Brain microvascular endothelial cell (primary cell): ENCODE measurements around the gene DDX56.

Source experiments
- DNase-seq: peaks from one replicate; pipeline ENCODE4 v3.0.0-alpha.2; 2020
- H3K27ac ChIP-seq: fragments of 250-450 bp; sonication (Bioruptor Pico); 2 replicates; pipeline ENCODE4 v1.5.1; 2020; ENCODE audit warnings: mild to moderate bottlenecking, moderate library complexity
- H3K27me3 ChIP-seq: fragments of 250-450 bp; sonication (Bioruptor Pico); replicated peaks from 2 replicates; pipeline ENCODE4 v1.5.1; 2020; ENCODE audit warnings: mild to moderate bottlenecking
- H3K36me3 ChIP-seq: fragments of 250-450 bp; sonication (Bioruptor Pico); replicated peaks from 2 replicates; pipeline ENCODE4 v1.5.1; 2020; ENCODE audit warnings: mild to moderate bottlenecking
- H3K4me3 ChIP-seq: 2 replicates; pipeline ENCODE4 v1.5.1; 2011; ENCODE audit warnings: low read depth, mild to moderate bottlenecking, control low read depth, low read length, moderate library complexity
- CTCF ChIP-seq: IDR thresholded peaks from 2 replicates; pipeline ENCODE4 v1.5.1; 2011; ENCODE audit warnings: low read depth, mild to moderate bottlenecking, moderate library complexity, low read length, control low read depth, inconsistent platforms; ENCODE audit errors: missing control alignments
- in situ Hi-C: cut with HindIII; loops from 2 replicates; pipeline ENCODE4 v1.10.0; 2017; ENCODE audit warnings: low sequenced_read_pairs, low pct_ligation_motif_present

Gene DDX56

GRCh38 chr7:44520574-44520973 lies 53.1 kb downstream of the DDX56 start:
- Histone ChIP-seq H3K4me3 (no peak overlapping the region), H3K27me3 (no peaks in the 10 kb centered on the region), H3K27ac (no peak overlapping the region), H3K36me3 (no peaks in the 10 kb centered on the region)
- no peak for DNase-seq
- in situ Hi-C loops = no loop called here
- TF ChIP-seq CTCF = no peak

- Histone ChIP-seq H3K27ac (no peak overlapping the region), H3K36me3 (no peaks in the 10 kb centered on the region), H3K4me3 (no peak overlapping the region), H3K27me3 (no peaks in the 10 kb centered on the region)
- in situ Hi-C loops = no loop called here
- TF ChIP-seq CTCF = no peak
- no peak for DNase-seq
Observed at GRCh38 chr7:44519546-44519945, 54.2 kb downstream of the DDX56 start.

GRCh38 chr7:44518761-44519160 lies 54.9 kb downstream of the DDX56 start:
- in situ Hi-C loops = no loop called here
- TF ChIP-seq CTCF = no peak
- Histone ChIP-seq H3K4me3 (no peak overlapping the region), H3K36me3 (no peaks in the 10 kb centered on the region), H3K27ac (no peak overlapping the region), H3K27me3 (no peaks in the 10 kb centered on the region)
- no peak for DNase-seq

GRCh38 chr7:44517175-44517574 lies 56.5 kb downstream of the DDX56 start:
- Histone ChIP-seq H3K27me3 (no peaks in the 10 kb centered on the region), H3K36me3 (no peaks in the 10 kb centered on the region), H3K4me3 (no peak overlapping the region), H3K27ac (no peak overlapping the region)
- TF ChIP-seq CTCF = no peak
- in situ Hi-C loops = no loop called here
- DNase-seq = no peak
